GM10266 (cell line): ENCODE results near the gene HOXA2.

Experiments
- DNase-seq: peaks from one replicate; pipeline ENCODE4 v3.0.0; 2012; ENCODE audit errors: extremely low spot score
- TF ChIP-seq, protein P1 (sequence below): IDR thresholded peaks from 2 replicates; pipeline ENCODE4 v1.5.1; 2012; ENCODE audit warnings: mild to moderate bottlenecking, low read depth; ENCODE audit not compliant: control insufficient read depth, insufficient read depth; ENCODE audit errors: missing control alignments

The HOXA2 gene

DNA sequence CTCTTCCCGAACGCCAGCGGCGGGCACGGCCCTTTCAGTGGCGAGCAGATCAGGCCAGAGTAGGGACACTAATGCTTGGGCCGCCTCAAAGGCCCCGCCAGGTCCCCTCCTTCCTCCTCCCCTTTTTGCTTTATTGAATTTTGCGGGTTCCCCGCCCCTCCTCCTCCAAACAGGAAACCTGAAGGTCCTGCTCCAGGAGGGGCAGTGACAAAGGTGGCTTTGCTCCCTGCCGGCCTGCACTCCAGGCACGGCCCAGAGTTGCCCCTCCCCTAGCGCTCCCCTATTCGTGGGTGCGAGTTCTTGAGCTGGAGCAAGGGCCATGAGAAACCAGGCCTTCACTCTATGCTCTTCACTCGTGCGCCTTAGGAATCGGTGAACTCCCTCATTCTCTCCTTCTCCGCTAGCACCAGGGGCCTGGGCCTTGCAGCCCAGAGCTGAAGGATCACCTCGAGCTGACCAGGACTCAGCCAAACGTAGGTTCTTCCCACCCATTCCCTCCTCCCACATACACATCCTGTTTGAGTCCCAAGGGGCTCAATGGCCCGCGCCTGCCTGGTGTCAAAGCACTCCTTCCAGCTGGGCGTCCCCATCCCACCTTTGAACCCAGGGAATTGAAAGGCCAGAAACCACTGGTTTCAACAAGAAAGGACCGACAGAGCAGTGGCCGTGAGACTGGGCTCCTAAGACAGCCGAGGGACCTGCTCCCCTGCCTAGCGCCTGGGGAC is 45.7 kb upstream of the HOXA2 start:
- DNase-seq = no peak
- TF ChIP-seq, protein P1, sequence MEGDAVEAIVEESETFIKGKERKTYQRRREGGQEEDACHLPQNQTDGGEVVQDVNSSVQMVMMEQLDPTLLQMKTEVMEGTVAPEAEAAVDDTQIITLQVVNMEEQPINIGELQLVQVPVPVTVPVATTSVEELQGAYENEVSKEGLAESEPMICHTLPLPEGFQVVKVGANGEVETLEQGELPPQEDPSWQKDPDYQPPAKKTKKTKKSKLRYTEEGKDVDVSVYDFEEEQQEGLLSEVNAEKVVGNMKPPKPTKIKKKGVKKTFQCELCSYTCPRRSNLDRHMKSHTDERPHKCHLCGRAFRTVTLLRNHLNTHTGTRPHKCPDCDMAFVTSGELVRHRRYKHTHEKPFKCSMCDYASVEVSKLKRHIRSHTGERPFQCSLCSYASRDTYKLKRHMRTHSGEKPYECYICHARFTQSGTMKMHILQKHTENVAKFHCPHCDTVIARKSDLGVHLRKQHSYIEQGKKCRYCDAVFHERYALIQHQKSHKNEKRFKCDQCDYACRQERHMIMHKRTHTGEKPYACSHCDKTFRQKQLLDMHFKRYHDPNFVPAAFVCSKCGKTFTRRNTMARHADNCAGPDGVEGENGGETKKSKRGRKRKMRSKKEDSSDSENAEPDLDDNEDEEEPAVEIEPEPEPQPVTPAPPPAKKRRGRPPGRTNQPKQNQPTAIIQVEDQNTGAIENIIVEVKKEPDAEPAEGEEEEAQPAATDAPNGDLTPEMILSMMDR = no peak

- DNase-seq = no peak
- TF ChIP-seq, protein P1 = no peak
These were observed 44.9 kb upstream of the HOXA2 start, which contains the start of gene HOXA6 for GRCh38 chr7:27147199-27148030. Gene HOXA6 (minus strand): TSS chr7:27147774. CDS start chr7:27147749, 25 bp downstream.

DNA sequence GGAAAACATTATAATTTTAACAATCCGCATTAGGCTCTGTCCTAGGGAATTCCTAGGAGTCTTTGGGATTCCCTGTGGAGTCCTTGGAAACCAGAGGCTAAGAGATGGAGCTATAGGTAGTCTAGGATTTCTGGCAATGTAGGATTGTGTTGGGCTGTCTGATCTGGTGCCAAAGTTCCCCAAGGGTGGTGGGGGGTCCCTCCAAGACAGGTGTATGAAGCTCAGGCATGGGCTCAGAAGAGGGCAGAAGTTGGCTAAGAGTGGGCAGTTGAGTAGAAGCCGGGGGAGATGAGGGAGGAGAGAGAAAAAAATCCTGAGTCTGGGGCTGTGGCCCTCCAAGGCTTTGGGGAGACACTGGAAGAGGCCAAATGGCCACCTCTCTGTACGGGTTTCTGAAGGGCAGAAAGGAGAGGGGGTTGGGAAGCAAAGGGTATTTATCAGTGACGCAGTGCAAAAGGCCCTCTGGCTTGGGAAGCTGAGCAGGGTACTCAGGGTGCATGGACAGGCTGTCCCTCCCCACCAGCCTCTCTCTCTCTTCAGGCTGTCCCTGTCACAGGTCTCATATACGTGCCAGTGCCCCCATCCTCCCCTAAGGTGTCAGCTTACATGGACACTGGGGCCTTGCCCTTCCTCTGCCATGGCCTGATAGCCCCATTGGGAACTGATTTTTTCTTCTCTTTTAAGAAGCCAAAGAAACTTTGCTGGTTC is 44.2 kb upstream of the HOXA2 start:
- no peak for DNase-seq
- TF ChIP-seq, protein P1 = no peak

DNA sequence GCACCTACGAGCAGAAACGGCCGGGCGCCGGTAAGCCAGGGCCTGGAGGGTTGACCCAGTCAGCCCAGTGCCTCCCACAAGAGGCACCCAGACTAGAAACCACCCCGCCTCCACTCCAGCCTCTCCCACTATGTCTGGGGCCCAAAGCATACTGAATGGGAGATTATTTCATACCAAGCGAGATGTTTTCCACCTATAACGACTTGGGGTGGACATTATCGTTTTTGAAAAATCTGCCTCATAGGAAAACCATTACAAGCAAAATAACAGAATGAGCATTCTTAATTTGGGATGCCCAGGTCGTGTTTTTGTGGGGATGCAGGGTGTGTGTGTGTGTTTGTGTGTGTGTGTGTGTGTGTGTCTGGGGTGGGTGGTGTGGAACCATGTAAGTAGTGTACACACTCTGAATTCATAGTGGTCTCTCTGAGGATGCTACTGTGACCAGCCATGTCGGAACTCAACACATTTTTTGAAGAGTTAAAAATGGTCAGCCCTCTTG is 43.5 kb upstream of the HOXA2 start:
- no peak for DNase-seq
- TF ChIP-seq, protein P1 = no peak

DNA sequence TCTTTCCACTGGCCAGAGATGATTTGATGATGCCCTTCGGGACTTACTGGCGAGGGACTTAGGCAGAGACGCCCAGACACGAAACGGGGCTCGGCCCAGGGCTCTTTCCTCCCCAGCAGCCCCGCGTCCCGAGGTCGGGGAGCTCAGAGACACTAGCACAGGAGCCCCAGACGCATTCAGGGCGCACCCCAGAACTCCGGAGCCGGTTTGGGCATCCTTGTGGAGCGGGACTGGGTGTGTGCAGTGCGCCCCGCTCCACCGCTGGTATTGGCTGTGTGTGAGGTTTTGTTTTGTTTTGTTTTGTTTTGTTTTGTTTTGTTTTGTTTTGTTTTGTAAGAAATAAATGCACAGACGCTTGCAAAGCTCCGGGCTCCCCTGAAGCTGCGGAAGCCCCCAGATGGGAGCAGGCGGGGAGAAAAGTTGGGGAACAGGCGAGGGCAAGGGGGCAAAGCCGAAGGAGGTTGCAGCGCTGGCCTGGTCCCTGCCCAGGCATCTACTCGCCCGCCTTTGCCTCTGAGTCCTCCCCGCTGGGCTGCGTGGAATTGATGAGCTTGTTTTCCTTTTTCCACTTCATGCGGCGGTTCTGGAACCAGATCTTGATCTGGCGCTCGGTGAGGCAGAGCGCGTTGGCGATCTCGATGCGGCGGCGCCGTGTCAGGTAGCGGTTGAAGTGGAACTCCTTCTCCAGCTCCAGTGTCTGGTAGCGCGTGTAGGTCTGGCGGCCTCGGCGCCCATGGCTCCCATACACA is 42.9 kb upstream of the HOXA2 start:
- TF ChIP-seq, protein P1 = no peak
- no peak for DNase-seq

GRCh38 chr7:27144781-27145164 is 42.3 kb upstream of the HOXA2 start:
- DNase-seq = no peak
- TF ChIP-seq, protein P1 = no peak
